Esophagus (tissue), 2 donors: ENCODE data around the gene HOXA5. TPM values are rescaled to one million over a fixed set of nuclear protein-coding genes. Genes with fewer than 3 reads are reported as not detected.
A peak's percentile ranks its signal among the peaks of the same experiment; 100 is the strongest.

Experiments
- H3K27ac ChIP-seq, 2 donors: one replicate each; pipeline ENCODE4 v1.5.1; 2013; ENCODE audit warnings: low read depth in 2 of 2, mild to moderate bottlenecking in 2 of 2, inconsistent platforms in 1 of 2, low read length in 1 of 2, moderate library complexity in 1 of 2
- H3K27me3 ChIP-seq, 2 donors: one replicate each; pipeline ENCODE4 v1.6.1; 2013; ENCODE audit warnings: low read length in 2 of 2, control low read depth in 1 of 2, mild to moderate bottlenecking in 1 of 2; ENCODE audit not compliant: insufficient read depth in 2 of 2, control insufficient read depth in 1 of 2
- H3K36me3 ChIP-seq, 2 donors: one replicate each; pipeline ENCODE4 v1.6.1; 2013; ENCODE audit warnings: low read length in 1 of 2; ENCODE audit not compliant: control insufficient read depth in 2 of 2, insufficient read depth in 2 of 2
- H3K4me1 ChIP-seq, 2 donors: one replicate each; pipeline ENCODE4 v1.6.1; 2013; ENCODE audit warnings: low read length in 1 of 2; ENCODE audit not compliant: control insufficient read depth in 2 of 2, insufficient read depth in 2 of 2
- H3K4me3 ChIP-seq, 2 donors: one replicate each; pipeline ENCODE4 v1.5.1; 2013; ENCODE audit warnings: low read length in 2 of 2, mild to moderate bottlenecking in 2 of 2, low read depth in 1 of 2, moderate library complexity in 1 of 2
- H3K9me3 ChIP-seq, 2 donors: one replicate each; pipeline ENCODE4 v1.6.1; 2013; ENCODE audit warnings: mild to moderate bottlenecking in 2 of 2, low read depth in 1 of 2, low read length in 1 of 2, moderate library complexity in 1 of 2; ENCODE audit not compliant: control insufficient read depth in 2 of 2, insufficient read depth in 1 of 2
- WGBS, 2 donors: extraction: QIAGEN DNeasy Blood & Tissue Kit; methylation state at CpG; one replicate each; pipeline ENCODE4 v1.1.7; 2013; 5-methylcytosine and 5-hydroxymethylcytosine counted together
- polyA plus RNA-seq, 2 donors: library from polyadenylated mRNA; stranded (reverse); fragments of 200-250 nt; gene quantifications; one replicate each; pipeline ENCODE4 v1.2.3, GENCODE V29; 2013
- donor health status: healthy with polysubstance abuse.
- donor health status: Bipolar disorder and iron deficiency.

HOXA5 gene
- polyA plus RNA-seq, 2 donors = 1.7 to 3.5 TPM

DNA sequence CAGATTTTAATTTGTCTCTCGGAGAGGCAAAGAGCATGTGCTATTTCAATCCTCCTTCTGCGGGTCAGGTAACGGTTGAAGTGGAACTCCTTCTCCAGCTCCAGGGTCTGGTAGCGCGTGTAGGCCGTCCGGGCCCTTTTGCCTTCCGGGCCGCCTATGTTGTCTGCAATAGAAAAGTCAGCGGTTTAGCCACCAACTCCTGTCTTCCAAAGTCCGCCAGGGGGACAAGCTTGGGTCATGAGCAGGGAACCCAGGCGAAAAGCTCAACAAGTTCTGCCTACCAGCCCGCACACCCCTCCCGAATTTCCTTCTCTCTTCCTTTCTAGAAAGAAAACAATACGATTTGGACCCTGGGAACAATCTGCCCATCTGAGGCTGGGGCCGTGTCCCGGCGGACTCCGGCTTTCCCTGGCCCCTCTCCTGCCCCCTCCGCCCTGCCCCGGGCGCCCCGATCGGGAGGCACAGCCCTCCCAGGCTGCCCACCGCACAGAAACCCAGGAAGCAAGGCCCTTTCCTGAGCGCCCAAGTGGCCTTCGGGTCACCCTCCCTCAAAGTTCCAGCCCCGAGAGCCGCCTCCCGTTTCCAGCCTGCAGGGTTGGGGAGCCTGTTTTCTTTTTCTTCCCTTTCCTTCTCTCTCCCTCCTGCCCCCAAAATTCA lies 1.4 kb downstream of the HOXA5 start:
- peak overlapping the region; percentile 76 to 82 for H3K4me3 ChIP-seq
- no peaks in the 10 kb centered on the region for H3K9me3 ChIP-seq
- H3K27ac ChIP-seq = peak overlapping the region; percentile 94 to 95
- H3K4me1 ChIP-seq = peaks cover 0 to 3% of the 10 kb centered on the region in 2 donors
- WGBS, 2 donors = 28 to 32% methylated on average over 30 of the region's 30 CpGs
- peaks cover 0 to 2% of the 10 kb centered on the region in 2 donors for H3K27me3 ChIP-seq
- H3K36me3 ChIP-seq = no peaks in the 10 kb centered on the region

DNA sequence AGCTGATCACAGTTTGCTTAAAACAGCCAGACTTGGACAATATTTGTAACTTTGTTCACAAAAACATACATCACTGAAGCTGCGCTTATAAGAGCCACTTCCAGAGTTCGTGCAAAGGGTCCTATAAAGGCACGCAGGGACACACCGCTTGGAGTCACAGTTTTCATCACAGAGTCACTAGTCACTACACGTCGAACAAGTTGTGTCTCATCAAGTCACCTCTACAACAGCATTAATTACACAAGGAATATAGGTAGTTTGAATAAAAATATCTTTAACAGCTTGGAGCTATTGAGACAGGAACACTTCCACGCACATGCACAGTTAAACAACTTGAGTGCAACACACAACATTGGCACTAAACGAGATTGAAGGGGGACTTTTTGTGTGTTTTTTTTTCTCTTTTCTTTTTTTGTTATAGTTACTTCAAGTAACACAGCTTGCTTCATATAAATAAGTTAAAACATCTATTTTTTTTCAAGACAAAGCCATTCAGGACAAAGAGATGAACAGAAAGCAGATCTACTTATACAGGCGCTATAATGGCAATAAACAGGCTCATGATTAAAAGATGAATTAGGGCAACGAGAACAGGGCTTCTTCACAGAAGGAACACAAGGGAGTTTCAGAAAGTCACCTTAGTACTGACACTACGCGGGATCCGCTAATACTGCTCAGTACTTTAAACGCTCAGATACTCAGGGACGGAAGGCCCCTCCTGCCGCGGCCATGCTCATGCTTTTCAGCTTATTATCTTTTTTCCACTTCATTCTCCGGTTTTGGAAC lies 2.2 kb downstream of the HOXA5 start:
- Histone ChIP-seq H3K9me3 (no peaks in the 10 kb centered on the region), H3K27ac (peak overlapping the region; percentile 94 to 95), H3K36me3 (no peaks in the 10 kb centered on the region), H3K4me1 (peaks cover 0 to 3% of the 10 kb centered on the region in 2 donors), H3K27me3 (no peaks in the 10 kb centered on the region), H3K4me3 (peak overlapping the region; percentile 76 to 82)
- WGBS, 2 donors = 67 to 69% methylated on average over 18 of the region's 18 CpGs

DNA sequence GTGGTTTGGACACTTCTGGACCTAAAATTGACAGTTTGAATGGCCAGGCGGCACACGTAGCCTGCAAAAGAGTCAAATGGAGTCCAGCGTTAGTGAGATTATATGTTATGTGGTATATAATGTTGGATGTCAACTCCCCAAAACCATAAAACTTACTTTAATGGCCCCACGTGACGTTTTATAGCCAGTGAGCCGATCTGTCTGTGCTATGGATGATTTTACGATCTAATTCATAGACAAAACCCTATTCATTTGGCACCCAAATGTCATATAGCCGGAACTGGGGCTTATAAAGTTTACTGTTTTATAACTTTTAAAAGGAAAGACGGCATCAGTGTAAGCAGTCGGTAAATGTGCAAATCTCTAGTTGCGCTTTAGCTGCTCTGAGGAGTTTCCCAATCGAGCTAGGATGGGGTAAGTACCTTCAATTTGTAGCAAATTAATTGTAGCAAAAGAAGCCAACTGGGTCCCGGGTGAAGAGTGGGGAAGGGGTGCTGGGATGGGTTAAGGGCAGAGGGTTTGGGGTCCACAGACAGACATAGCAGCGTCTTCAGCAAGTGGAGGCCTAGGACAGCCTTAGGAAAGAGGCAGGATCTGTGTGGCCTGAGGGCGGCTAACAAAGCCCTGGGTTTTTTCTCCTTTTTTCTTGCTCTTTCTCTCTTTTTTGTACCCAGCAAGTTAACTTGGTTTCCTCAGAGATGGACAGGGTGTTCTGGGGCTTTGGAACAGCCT lies 3.2 kb downstream of the HOXA5 start:
- Histone ChIP-seq H3K27ac (peak overlapping the region; percentile 23 to 56), H3K4me1 (peaks cover 0 to 3% of the 10 kb centered on the region in 2 donors), H3K4me3 (no peak overlapping the region), H3K9me3 (no peaks in the 10 kb centered on the region), H3K36me3 (no peaks in the 10 kb centered on the region), H3K27me3 (no peaks in the 10 kb centered on the region)
- 59 to 85% methylated on average over 15 of the region's 15 CpGs for WGBS, 2 donors

DNA sequence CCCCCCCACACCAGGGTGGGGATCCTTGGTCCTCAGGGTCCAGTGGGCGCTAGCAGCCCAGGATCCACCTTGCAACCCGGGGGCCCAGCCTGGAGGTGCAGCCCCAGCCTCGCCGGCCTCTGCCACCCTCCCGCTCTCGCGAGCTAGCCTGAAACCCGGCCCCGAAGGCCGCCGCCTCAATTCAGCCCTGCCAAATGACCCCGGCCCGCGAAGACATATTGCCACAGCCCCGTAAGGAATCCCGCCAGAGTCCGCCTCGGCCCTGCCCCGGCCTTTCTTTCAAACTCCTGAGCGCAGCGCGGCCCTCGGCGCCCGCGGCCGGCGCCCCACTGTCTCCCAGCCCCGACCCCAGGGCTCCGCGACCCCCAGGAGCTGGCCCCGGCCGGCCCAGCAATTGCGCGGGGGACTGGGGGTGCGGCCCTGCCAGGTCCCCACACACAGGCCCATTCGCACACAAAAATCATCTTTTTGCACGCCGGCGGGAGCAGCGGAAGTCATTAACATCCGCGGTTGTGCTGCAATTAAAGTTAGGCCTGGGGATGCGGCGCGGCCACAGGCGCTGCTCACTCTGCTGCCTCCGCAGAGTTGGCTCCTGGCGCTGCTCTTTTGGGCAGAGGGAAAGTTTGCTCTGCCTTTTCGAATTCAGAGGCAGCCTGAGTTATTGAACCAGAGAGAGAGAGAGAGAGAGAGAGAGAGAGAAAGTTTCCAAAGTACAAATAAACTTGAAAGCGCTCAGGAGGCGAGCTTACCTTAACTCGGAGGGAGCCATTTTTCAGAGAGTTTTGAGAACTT lies 4.0 kb downstream of the HOXA5 start:
- Histone ChIP-seq H3K4me3 (peak overlapping the region in 1 of 2 donors; percentile 14), H3K4me1 (peaks cover 0 to 3% of the 10 kb centered on the region in 2 donors), H3K27ac (peak overlapping the region; percentile 25 to 56), H3K27me3 (no peaks in the 10 kb centered on the region), H3K9me3 (no peaks in the 10 kb centered on the region), H3K36me3 (no peaks in the 10 kb centered on the region)
- WGBS, 2 donors = 49 to 77% methylated on average over 53 of the region's 53 CpGs

DNA sequence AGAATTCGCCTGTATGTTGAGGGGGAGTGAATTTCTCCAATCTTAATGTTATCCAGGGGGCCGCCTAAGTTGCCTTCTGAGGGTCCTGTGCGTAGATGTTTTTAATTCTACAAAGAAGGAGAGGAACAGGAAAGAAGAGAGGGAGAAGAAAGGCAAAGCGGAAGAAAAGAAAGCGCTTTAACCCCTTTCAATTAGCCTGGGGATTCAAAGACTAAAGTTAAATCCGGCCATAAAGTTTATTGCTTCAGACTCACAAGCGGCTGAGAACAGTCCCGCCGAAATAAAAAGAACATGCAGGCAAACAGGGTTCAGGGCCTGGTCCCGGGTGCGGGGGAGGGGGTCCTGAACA lies 4.5 kb downstream of the HOXA5 start:
- Histone ChIP-seq H3K27ac (peak overlapping the region; percentile 25 to 56), H3K4me1 (peaks cover 0 to 3% of the 10 kb centered on the region in 2 donors), H3K4me3 (no peak overlapping the region), H3K36me3 (no peaks in the 10 kb centered on the region), H3K27me3 (no peaks in the 10 kb centered on the region), H3K9me3 (no peaks in the 10 kb centered on the region)
- WGBS, 2 donors = 52 to 81% methylated on average over 11 of the region's 11 CpGs

DNA sequence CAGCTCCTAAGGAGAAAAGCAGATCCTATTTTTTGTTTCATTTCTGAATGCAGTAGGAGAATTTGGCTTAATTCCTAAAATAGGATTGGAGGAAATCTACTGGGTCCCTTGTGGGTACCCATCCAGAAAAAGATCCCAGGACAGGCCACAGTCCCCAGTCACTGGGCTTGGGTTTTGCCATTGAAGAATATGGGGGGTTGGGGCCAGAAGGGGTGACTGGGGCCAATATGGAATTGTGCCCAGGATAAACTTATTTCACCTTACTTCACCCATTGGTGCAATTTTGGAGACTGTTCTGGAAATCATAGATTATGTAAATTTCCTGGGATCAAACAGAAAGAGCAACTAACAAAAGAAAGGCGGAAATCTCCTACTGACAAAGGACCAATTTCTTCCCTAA lies 5.0 kb downstream of the HOXA5 start:
- Histone ChIP-seq H3K4me1 (peaks cover 0 to 3% of the 10 kb centered on the region in 2 donors), H3K27me3 (no peaks in the 10 kb centered on the region), H3K36me3 (no peaks in the 10 kb centered on the region), H3K4me3 (no peak overlapping the region), H3K9me3 (no peaks in the 10 kb centered on the region), H3K27ac (peak overlapping the region; percentile 25 to 68)
- 79 to 94% methylated on average over 1 of the region's 1 CpG for WGBS, 2 donors

DNA sequence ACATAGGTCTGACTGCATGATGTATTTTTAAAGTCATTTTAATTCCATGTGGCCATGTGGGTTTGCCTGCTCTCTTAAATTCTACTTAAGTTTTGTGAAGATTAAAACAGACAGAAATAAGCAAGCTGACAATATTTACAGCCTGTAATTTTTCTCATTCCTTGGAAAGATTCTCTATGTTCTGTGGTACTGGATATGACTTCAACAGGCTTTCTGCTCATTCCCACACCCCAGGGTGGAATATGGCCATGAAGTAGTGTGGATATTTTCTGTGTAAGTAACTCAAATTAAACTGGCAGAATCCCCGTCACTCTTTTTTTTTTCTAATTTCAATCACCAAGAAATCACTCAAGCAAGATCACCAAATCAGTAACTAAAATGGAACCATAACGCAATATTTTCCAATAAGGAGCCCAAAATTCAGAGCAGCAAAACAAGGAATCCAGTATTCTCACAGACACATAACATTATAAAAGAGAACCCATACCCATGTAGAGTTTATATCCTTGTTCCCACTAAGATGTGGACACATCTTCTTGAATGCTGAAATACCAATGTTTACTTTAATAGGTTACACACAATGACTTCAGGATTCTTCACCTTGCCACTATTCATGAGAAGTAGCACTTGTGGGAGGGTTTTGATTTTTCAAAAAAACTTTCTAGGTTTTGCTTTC lies 5.7 kb downstream of the HOXA5 start:
- H3K27ac ChIP-seq = no peak overlapping the region
- no peak overlapping the region for H3K4me3 ChIP-seq
- peaks cover 0 to 3% of the 10 kb centered on the region in 2 donors for H3K4me1 ChIP-seq
- H3K27me3 ChIP-seq = no peaks in the 10 kb centered on the region
- 74 to 76% methylated on average over 2 of the region's 2 CpGs for WGBS, 2 donors
- no peaks in the 10 kb centered on the region for H3K9me3 ChIP-seq
- H3K36me3 ChIP-seq = no peaks in the 10 kb centered on the region

DNA sequence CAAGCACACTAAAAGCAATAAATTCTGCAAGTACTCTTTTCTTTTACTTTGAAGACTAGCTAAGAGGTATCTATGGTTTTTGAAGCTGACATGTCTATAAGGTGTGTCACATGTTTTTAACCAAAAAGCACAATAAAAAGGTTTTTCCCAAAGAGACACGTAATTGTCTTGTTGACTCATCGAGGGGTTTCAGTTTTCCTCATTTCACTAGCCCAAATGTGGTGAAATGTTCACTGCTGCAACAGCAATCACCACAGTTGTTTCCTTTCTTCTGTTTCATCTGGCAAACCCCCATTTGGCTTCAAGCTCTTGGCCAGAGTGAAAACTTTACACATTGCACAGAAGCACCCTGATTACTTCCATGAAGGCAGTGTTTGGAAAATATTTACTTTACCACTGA lies 9.1 kb downstream of the HOXA5 start:
- Histone ChIP-seq H3K27ac (no peak overlapping the region), H3K4me3 (no peak overlapping the region), H3K4me1 (peaks cover 0 to 3% of the 10 kb centered on the region in 2 donors), H3K36me3 (no peaks in the 10 kb centered on the region), H3K27me3 (no peaks in the 10 kb centered on the region), H3K9me3 (no peaks in the 10 kb centered on the region)
- 17 to 26% methylated on average over 2 of the region's 2 CpGs for WGBS, 2 donors
